Gastroesophageal sphincter (tissue), 4 donors: ENCODE measurements around the gene CNTN5. TPM values are rescaled to one million over a fixed set of nuclear protein-coding genes. Genes with fewer than 3 reads are reported as not detected.

Source experiments
- ATAC-seq: fragments of 150-250 bp; one replicate; pipeline ENCODE4 v1.9.1; 2016; ENCODE audit warnings: mild to moderate bottlenecking, moderate library complexity
- H3K27ac ChIP-seq, 4 donors: fragments of 200-600 bp; sonication (generic) in 3 of 4; 1 replicate in 3 of 4; 2 replicates in 1 of 4; pipeline ENCODE4 v1.5.1; 2016 to 2019
- H3K27me3 ChIP-seq: fragments of 200-600 bp; sonication (generic); one replicate; pipeline ENCODE4 v1.5.1; 2019
- H3K36me3 ChIP-seq, 2 donors: fragments of 200-600 bp; sonication (generic); one replicate each; pipeline ENCODE4 v1.5.1; 2019; ENCODE audit warnings: control low read depth in 1 of 2
- H3K4me1 ChIP-seq, 3 donors: fragments of 200-600 bp; sonication (generic); 1 replicate in 2 of 3; 2 replicates in 1 of 3; pipeline ENCODE4 v1.5.1; 2016 to 2019; ENCODE audit warnings: control low read depth in 2 of 3
- H3K4me3 ChIP-seq, 2 donors: fragments of 200-600 bp; sonication (generic); one replicate each; pipeline ENCODE4 v1.5.1; 2019; ENCODE audit warnings: mild to moderate bottlenecking in 1 of 2, moderate library complexity in 1 of 2
- H3K9me3 ChIP-seq, 3 donors: fragments of 200-600 bp; sonication (generic); one replicate each; pipeline ENCODE4 v1.5.1; 2017 to 2019; ENCODE audit warnings: control low read depth in 2 of 3
- CTCF ChIP-seq, 4 experiments: fragments of 200-600 bp in 2 of 4; fragments of 450-650 bp in 2 of 4; sonication (generic) in 1 of 4; IDR thresholded peaks; one replicate each; pipeline ENCODE4 v1.5.1; 2017 to 2019; ENCODE audit warnings: antibody characterized with exemption in 4 of 4, mild to moderate bottlenecking in 2 of 4, moderate library complexity in 2 of 4
- EP300 ChIP-seq: sonication (generic); formaldehyde crosslinking; IDR thresholded peaks from one replicate; pipeline ENCODE4 v1.6.1; 2017; ENCODE audit warnings: antibody characterized with exemption, mild to moderate bottlenecking
- POLR2A ChIP-seq, 2 donors: fragments of 450-650 bp; IDR thresholded peaks; one replicate each; pipeline ENCODE4 v1.6.1; 2017; ENCODE audit warnings: antibody characterized with exemption in 2 of 2, mild to moderate bottlenecking in 2 of 2, moderate library complexity in 1 of 2
- POLR2AphosphoS5 ChIP-seq: sonication (generic); formaldehyde crosslinking; IDR thresholded peaks from one replicate; pipeline ENCODE4 v1.6.1; 2017; ENCODE audit warnings: antibody characterized with exemption
- WGBS, 2 donors: methylation state at CpG; one replicate each; pipeline ENCODE4 v1.1.5; 2018; ENCODE audit warnings: low coverage in 1 of 2; 5-methylcytosine and 5-hydroxymethylcytosine counted together
- total RNA-seq, 4 donors: library from RNA; depleted of rRNA; stranded (reverse); fragments of >200 nt; gene quantifications; one replicate each; pipeline ENCODE4 v1.1.0, GENCODE V29; 2016

The CNTN5 gene
- total RNA-seq, 4 donors from 2014 or later, result 0.16 TPM; not detected in 3

GRCh38 chr11:99682171-99682570 is 661.4 kb downstream of the CNTN5 start:
- no peak overlapping the region for H3K4me3 ChIP-seq
- H3K36me3 ChIP-seq, result no peaks in the 10 kb centered on the region
- no peaks in the 10 kb centered on the region for H3K4me1 ChIP-seq
- no peak overlapping the region for H3K27ac ChIP-seq
- H3K9me3 ChIP-seq, result no peaks in the 10 kb centered on the region
- no peak for TF ChIP-seq POLR2A (IDR thresholded peaks at IDR 0.05)
- 78 to 88% methylated on average over 1 of the region's 1 CpG for WGBS, 2 donors
- no peak for ATAC-seq
- H3K27me3 ChIP-seq, result no peaks in the 10 kb centered on the region

GRCh38 chr11:99682646-99683045 is 661.9 kb downstream of the CNTN5 start:
- 40 to 70% methylated on average over 1 of the region's 1 CpG for WGBS, 2 donors

DNA sequence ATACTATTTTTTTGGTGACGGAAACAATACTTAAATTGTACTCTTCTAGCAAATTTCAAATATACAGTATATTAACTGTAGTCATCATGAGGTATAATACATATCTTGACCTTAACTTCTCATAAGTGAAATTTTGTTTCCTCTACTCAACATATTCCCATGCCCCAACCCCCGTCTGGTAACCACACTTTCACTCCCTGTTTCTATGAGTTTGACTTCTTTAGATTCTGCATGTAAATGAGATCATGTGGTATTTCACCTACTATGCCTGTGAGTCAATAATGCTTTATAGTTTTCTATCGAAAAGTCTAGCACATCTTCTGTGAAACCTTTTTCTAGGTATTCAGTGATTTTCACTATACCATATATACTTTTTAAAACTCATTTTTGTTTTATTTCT is 663.2 kb downstream of the CNTN5 start:
- Histone ChIP-seq H3K36me3 (no peaks in the 10 kb centered on the region), H3K4me1 (no peaks in the 10 kb centered on the region), H3K9me3 (no peaks in the 10 kb centered on the region), H3K27me3 (no peaks in the 10 kb centered on the region), H3K4me3 (no peak overlapping the region), H3K27ac (no peak overlapping the region)
- 82 to 93% methylated on average over 3 of the region's 3 CpGs for WGBS, 2 donors
- TF ChIP-seq POLR2A (IDR thresholded peaks at IDR 0.05) (no peak), POLR2AphosphoS5 (no peak), CTCF (IDR thresholded peaks at IDR 0.05) (no peak), EP300 (no peak)
- no peak for ATAC-seq

More at GRCh38 chr11:99682646-99683045, 661.9 kb downstream of the CNTN5 start:
- H3K27me3 ChIP-seq, result no peaks in the 10 kb centered on the region
- no peak overlapping the region for H3K4me3 ChIP-seq
- TF ChIP-seq POLR2AphosphoS5 (no peak), POLR2A (IDR thresholded peaks at IDR 0.05) (no peak), CTCF (IDR thresholded peaks at IDR 0.05) (no peak), EP300 (no peak)
- H3K36me3 ChIP-seq, result no peaks in the 10 kb centered on the region
- no peak for ATAC-seq
- no peaks in the 10 kb centered on the region for H3K4me1 ChIP-seq
- no peak overlapping the region for H3K27ac ChIP-seq
- H3K9me3 ChIP-seq, result no peaks in the 10 kb centered on the region

DNA sequence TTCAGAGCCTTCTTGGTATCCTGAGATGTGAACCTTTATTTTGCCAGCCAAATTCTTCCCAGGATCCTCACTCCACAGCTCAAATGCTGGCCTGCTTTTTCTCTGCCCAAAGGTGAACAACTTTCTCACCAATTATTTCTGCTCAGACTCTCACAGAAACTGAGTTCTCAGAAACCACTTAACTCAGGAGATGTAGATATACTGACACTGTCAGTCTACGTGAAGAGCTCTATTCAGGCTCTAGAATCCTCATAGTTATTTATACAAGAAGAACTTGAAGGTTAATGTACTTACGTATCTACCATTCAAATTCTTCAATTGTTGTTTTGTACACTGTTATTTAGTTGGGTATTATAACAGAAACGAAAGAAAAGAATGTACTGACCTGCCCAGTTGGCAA is 666.1 kb downstream of the CNTN5 start:
- TF ChIP-seq CTCF (IDR thresholded peaks at IDR 0.05) (no peak), EP300 (no peak), POLR2A (IDR thresholded peaks at IDR 0.05) (no peak), POLR2AphosphoS5 (no peak)
- no peaks in the 10 kb centered on the region for H3K4me1 ChIP-seq
- ATAC-seq, result no peak
- no peak overlapping the region for H3K4me3 ChIP-seq
- 67 to 69% methylated on average over 3 of the region's 3 CpGs for WGBS, 2 donors
- H3K27me3 ChIP-seq, result no peaks in the 10 kb centered on the region
- H3K9me3 ChIP-seq, result no peaks in the 10 kb centered on the region
- no peaks in the 10 kb centered on the region for H3K36me3 ChIP-seq
- no peak overlapping the region for H3K27ac ChIP-seq

DNA sequence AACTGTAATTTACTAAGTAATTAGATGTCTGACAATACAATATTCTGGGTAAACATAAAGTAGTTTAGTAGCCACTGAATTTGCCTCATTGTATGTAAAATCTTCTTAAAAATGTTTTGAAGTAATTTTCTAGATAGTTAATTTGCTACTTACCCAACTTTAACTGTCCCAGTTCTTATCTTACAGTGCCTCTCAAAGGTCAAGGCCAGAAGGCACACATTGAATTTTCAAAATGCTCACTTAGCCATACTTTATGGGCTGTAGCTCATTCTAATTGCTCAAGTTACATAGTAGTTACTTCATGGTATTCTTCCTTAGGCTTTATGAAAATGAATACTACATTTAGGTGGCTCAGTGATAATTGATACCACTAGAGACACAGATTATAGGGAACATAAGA is 666.6 kb downstream of the CNTN5 start:
- no peak overlapping the region for H3K4me3 ChIP-seq
- H3K27me3 ChIP-seq, result no peaks in the 10 kb centered on the region
- H3K9me3 ChIP-seq, result no peaks in the 10 kb centered on the region
- TF ChIP-seq EP300 (no peak), POLR2A (IDR thresholded peaks at IDR 0.05) (no peak), POLR2AphosphoS5 (no peak), CTCF (IDR thresholded peaks at IDR 0.05) (no peak)
- no peak overlapping the region for H3K27ac ChIP-seq
- H3K36me3 ChIP-seq, result no peaks in the 10 kb centered on the region
- no peaks in the 10 kb centered on the region for H3K4me1 ChIP-seq
- no peak for ATAC-seq
